ENCODE results near the gene LCP1. TPM values are rescaled to one million over a fixed set of nuclear protein-coding genes. Genes with fewer than 3 reads are reported as not detected.

LCP1 gene, protein sequence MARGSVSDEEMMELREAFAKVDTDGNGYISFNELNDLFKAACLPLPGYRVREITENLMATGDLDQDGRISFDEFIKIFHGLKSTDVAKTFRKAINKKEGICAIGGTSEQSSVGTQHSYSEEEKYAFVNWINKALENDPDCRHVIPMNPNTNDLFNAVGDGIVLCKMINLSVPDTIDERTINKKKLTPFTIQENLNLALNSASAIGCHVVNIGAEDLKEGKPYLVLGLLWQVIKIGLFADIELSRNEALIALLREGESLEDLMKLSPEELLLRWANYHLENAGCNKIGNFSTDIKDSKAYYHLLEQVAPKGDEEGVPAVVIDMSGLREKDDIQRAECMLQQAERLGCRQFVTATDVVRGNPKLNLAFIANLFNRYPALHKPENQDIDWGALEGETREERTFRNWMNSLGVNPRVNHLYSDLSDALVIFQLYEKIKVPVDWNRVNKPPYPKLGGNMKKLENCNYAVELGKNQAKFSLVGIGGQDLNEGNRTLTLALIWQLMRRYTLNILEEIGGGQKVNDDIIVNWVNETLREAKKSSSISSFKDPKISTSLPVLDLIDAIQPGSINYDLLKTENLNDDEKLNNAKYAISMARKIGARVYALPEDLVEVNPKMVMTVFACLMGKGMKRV
- under 0.01 and 0.10 TPM in 2 replicates for total RNA-seq

GRCh38 chr13:46181840-46182490 lies at the start of gene LCP1:
Gene LCP1, minus strand, starts transcription at chr13:46182177. Its CDS starts 22,515 bp downstream, at chr13:46159662.

GRCh38 chr13:46211483-46212351 lies 29.7 kb upstream of the LCP1 start, which contains the start of gene LRRC63:
Gene LRRC63, plus strand, starts transcription at chr13:46211928. Its CDS starts 1,107 bp downstream, at chr13:46213035.

DNA sequence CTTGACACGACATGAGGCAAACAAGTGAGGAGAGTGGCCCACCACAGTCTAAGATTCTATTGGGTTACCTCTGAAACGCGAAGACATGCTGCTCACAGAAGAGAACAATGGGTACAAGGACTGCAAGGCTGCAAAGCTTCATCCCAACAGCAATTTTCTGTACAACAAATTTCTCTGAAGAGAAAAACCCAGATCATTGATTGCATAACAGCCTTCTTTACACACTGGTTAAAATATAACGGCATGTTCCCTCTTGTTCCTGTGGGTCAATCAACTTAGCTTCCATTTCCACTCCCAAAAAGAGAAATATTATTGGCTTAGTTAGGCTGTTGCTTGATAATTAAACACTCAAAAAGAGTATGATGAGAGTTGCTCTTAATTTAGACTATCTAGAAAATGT lies 77.1 kb downstream of the LCP1 start, which contains the start of gene CPB2:
Gene CPB2 (minus strand): TSS at position 166 of the 400 bp plus-strand sequence. CDS start 24 bp downstream, at position 142.

Small RNA genes within 50 kb of the gene (small RNA-seq; reads per million reads assigned to genes)
- gene RN7SL288P, result not detected

Other genes with a start within 250 kb of the LCP1 start
- gene ZC3H13, start 129.4 kb downstream of the LCP1 start, total RNA-seq, result 18.3 and 19.4 TPM in 2 replicates
- gene CPB2, start 77.1 kb downstream of the LCP1 start, total RNA-seq, result not detected in 2 replicates
- 0.10 TPM in 1 of 2 replicates, not detected in the other for gene LRRC63, start 29.8 kb upstream of the LCP1 start, total RNA-seq
- gene RUBCNL, start 205.1 kb upstream of the LCP1 start, total RNA-seq, result not detected in 2 replicates

All from vein endothelial cell (primary cell).